GM19438 (cell line): Measurements from ENCODE around the gene FADS6.

Source experiments
- ATAC-seq: cut with Tn5 transposase; IDR thresholded peaks from one replicate; pipeline ENCODE4 v1.9.1; 2021; ENCODE audit warnings: low read depth; ENCODE audit not compliant: unreplicated experiment

The FADS6 gene

GRCh38 chr17:74833501-74834377 is 59.7 kb downstream of the FADS6 start:
- ATAC-seq, result peak; percentile 73

- ATAC-seq, result no peak
Observed at GRCh38 chr17:74832421-74832820, 61.0 kb downstream of the FADS6 start.

- no peak for ATAC-seq
Observed at GRCh38 chr17:74831444-74832146, 61.8 kb downstream of the FADS6 start.

GRCh38 chr17:74830861-74831260 is 62.6 kb downstream of the FADS6 start:
- no peak for ATAC-seq

- ATAC-seq, result no peak
Observed at GRCh38 chr17:74827800-74828199, 65.6 kb downstream of the FADS6 start.
